Effector memory CD4-positive, alpha-beta T cell (primary cell): ENCODE results near the gene TNFRSF13B.
"Not testable (repeated sequence)": the region's sequence is repeated elsewhere in the genome, so short reads cannot be mapped to it uniquely, and the experiment has no call there.

Source experiments
- DNase-seq, 3 donors: peaks; one replicate each; pipeline ENCODE4 v3.0.0-alpha.2; 2020
- H3K27ac ChIP-seq: 2 replicates; pipeline ENCODE4 v1.7.0; 2013; ENCODE audit warnings: mild to moderate bottlenecking, low read length, moderate library complexity; ENCODE audit not compliant: insufficient read depth, poor library complexity, severe bottlenecking
- H3K27me3 ChIP-seq: replicated peaks from 2 replicates; pipeline ENCODE4 v1.7.0; 2013; ENCODE audit warnings: mild to moderate bottlenecking, low read length; ENCODE audit not compliant: insufficient read depth, control insufficient read depth, poor library complexity, severe bottlenecking
- H3K36me3 ChIP-seq: 2 replicates; pipeline ENCODE4 v1.7.0; 2013; ENCODE audit warnings: mild to moderate bottlenecking, low read length, moderate library complexity; ENCODE audit not compliant: control insufficient read depth, insufficient read depth
- H3K4me1 ChIP-seq: 2 replicates; pipeline ENCODE4 v1.7.0; 2013; ENCODE audit warnings: low read length, mild to moderate bottlenecking; ENCODE audit not compliant: control insufficient read depth, insufficient read depth, poor library complexity, severe bottlenecking
- H3K4me3 ChIP-seq: 2 replicates; pipeline ENCODE4 v1.7.0; 2013; ENCODE audit warnings: low read length, low read depth, mild to moderate bottlenecking; ENCODE audit not compliant: insufficient read depth, poor library complexity, severe bottlenecking
- H3K9me3 ChIP-seq: 2 replicates; pipeline ENCODE4 v1.7.0; 2013; ENCODE audit warnings: mild to moderate bottlenecking, low read length, moderate library complexity; ENCODE audit not compliant: control insufficient read depth

TNFRSF13B gene

GRCh38 chr17:17016199-17017197 is 44.6 kb upstream of the TNFRSF13B start:
- not testable (repeated sequence) for H3K9me3 ChIP-seq, H3K27me3 ChIP-seq, DNase-seq, H3K27ac ChIP-seq, H3K4me3 ChIP-seq, H3K36me3 ChIP-seq
- H3K4me1 ChIP-seq: peaks cover 23% of the 10 kb centered on the region

GRCh38 chr17:17015230-17015629 is 43.3 kb upstream of the TNFRSF13B start:
- Histone ChIP-seq H3K4me1 (peaks cover 23% of the 10 kb centered on the region), H3K9me3 (no peaks in the 10 kb centered on the region), H3K27me3 (no peaks in the 10 kb centered on the region), H3K27ac (no peak overlapping the region), H3K36me3 (no peaks in the 10 kb centered on the region), H3K4me3 (no peak overlapping the region)
- DNase-seq: no peak

GRCh38 chr17:17014748-17015124 is 42.8 kb upstream of the TNFRSF13B start:
- H3K9me3 ChIP-seq, DNase-seq, H3K4me3 ChIP-seq, H3K27ac ChIP-seq, H3K27me3 ChIP-seq, H3K36me3 ChIP-seq: not testable (repeated sequence)
- peaks cover 23% of the 10 kb centered on the region for H3K4me1 ChIP-seq

- H3K27me3 ChIP-seq, H3K36me3 ChIP-seq, H3K4me3 ChIP-seq, H3K27ac ChIP-seq, H3K9me3 ChIP-seq, DNase-seq: not testable (repeated sequence)
- H3K4me1 ChIP-seq: peaks cover 23% of the 10 kb centered on the region
These were observed 42.2 kb upstream of the TNFRSF13B start for GRCh38 chr17:17013828-17014747.

GRCh38 chr17:17011043-17011907 is 39.4 kb upstream of the TNFRSF13B start:
- not testable (repeated sequence) for H3K27ac ChIP-seq, H3K36me3 ChIP-seq, H3K9me3 ChIP-seq, H3K4me1 ChIP-seq, H3K4me3 ChIP-seq, DNase-seq, H3K27me3 ChIP-seq

GRCh38 chr17:17010545-17011034 is 38.7 kb upstream of the TNFRSF13B start:
- not testable (repeated sequence) for H3K4me1 ChIP-seq, H3K4me3 ChIP-seq, H3K27ac ChIP-seq, DNase-seq, H3K27me3 ChIP-seq, H3K9me3 ChIP-seq, H3K36me3 ChIP-seq

GRCh38 chr17:17009972-17010371 is 38.1 kb upstream of the TNFRSF13B start:
- not testable (repeated sequence) for H3K27me3 ChIP-seq, DNase-seq

GRCh38 chr17:17008621-17009397 is 36.9 kb upstream of the TNFRSF13B start:
- not testable (repeated sequence) for H3K27me3 ChIP-seq, H3K4me3 ChIP-seq, H3K36me3 ChIP-seq, H3K27ac ChIP-seq, H3K9me3 ChIP-seq, DNase-seq, H3K4me1 ChIP-seq

More at GRCh38 chr17:17009972-17010371, 38.1 kb upstream of the TNFRSF13B start:
- not testable (repeated sequence) for H3K4me1 ChIP-seq, H3K4me3 ChIP-seq, H3K27ac ChIP-seq, H3K9me3 ChIP-seq, H3K36me3 ChIP-seq

- H3K4me3 ChIP-seq, H3K36me3 ChIP-seq, H3K4me1 ChIP-seq, DNase-seq, H3K27ac ChIP-seq, H3K9me3 ChIP-seq, H3K27me3 ChIP-seq: not testable (repeated sequence)
These were observed 36.0 kb upstream of the TNFRSF13B start for GRCh38 chr17:17007891-17008290.
